CD4-positive, alpha-beta T cell treated with Interleukin-21 for 1 hour (primary cell): Measurements from ENCODE around the gene AK8.

Experiments used
- DNase-seq: peaks from one replicate; pipeline ENCODE4 v3.0.0-alpha.2; 2020

The AK8 gene

GRCh38 chr9:132857616-132858342 is 20.3 kb downstream of the AK8 start:
- no peak for DNase-seq

GRCh38 chr9:132857031-132857430 is 21.1 kb downstream of the AK8 start:
- no peak for DNase-seq

GRCh38 chr9:132855904-132856303 is 22.2 kb downstream of the AK8 start:
- DNase-seq: no peak

- no peak for DNase-seq
Measured at GRCh38 chr9:132854832-132855231, 23.3 kb downstream of the AK8 start.

GRCh38 chr9:132853482-132853881 is 24.6 kb downstream of the AK8 start:
- DNase-seq: no peak

GRCh38 chr9:132849185-132849706 is 28.8 kb downstream of the AK8 start:
- DNase-seq: no peak

- DNase-seq: no peak
Measured at GRCh38 chr9:132846918-132847515, 31.1 kb downstream of the AK8 start.

- DNase-seq: no peak
Measured at GRCh38 chr9:132846109-132846917, 31.8 kb downstream of the AK8 start.

- no peak for DNase-seq
Measured at GRCh38 chr9:132842124-132843044, 35.7 kb downstream of the AK8 start.

- DNase-seq: no peak
Measured at GRCh38 chr9:132840980-132841379, 37.1 kb downstream of the AK8 start.

- DNase-seq: no peak
Measured at GRCh38 chr9:132838291-132838690, 39.8 kb downstream of the AK8 start.

- no peak for DNase-seq
Measured at GRCh38 chr9:132837501-132838286, 40.4 kb downstream of the AK8 start.

GRCh38 chr9:132834343-132834742 is 43.7 kb downstream of the AK8 start:
- DNase-seq: no peak

- DNase-seq: no peak
Measured at GRCh38 chr9:132833550-132834121, 44.4 kb downstream of the AK8 start.

GRCh38 chr9:132832171-132832881 is 45.8 kb downstream of the AK8 start:
- no peak for DNase-seq

- DNase-seq: no peak
Measured at GRCh38 chr9:132828201-132828770, 49.8 kb downstream of the AK8 start.

- DNase-seq: no peak
Measured at GRCh38 chr9:132827366-132827765, 50.7 kb downstream of the AK8 start.

- DNase-seq: no peak
Measured at GRCh38 chr9:132826621-132827365, 51.3 kb downstream of the AK8 start.

- no peak for DNase-seq
Measured at GRCh38 chr9:132826131-132826530, 52.0 kb downstream of the AK8 start.

- no peak for DNase-seq
Measured at GRCh38 chr9:132825430-132825829, 52.7 kb downstream of the AK8 start.
